ENCODE measurements around the gene SLC12A9.

Gene SLC12A9

GRCh38 chr7:100827330-100828226, 24.9 kb upstream of the SLC12A9 start, which contains the start of gene EPHB4:
Gene EPHB4 (minus strand): TSS chr7:100827523. CDS start chr7:100827030, 493 bp downstream.
- no peaks in the 10 kb centered on the region for H3K36me3 ChIP-seq (ENCODE audit: control insufficient read depth, insufficient read depth, low read length)
- peaks cover 29% of the 10 kb centered on the region for H3K4me1 ChIP-seq (ENCODE audit: control insufficient read depth, insufficient read depth, low read length)
- peaks cover 3% of the 10 kb centered on the region for H3K27me3 ChIP-seq (ENCODE audit: control insufficient read depth, insufficient read depth, low read length)
- no peaks in the 10 kb centered on the region for H3K9me3 ChIP-seq (ENCODE audit: control insufficient read depth, low read length)
- peak within 1 kb of the TSS; percentile 56 for H3K9ac ChIP-seq (ENCODE audit: low read length)
- peak within 1 kb of the TSS; percentile 41 for H3K4me3 ChIP-seq (ENCODE audit: low read length)

GRCh38 chr7:100829150-100829716, 23.3 kb upstream of the SLC12A9 start:
- Histone ChIP-seq H3K27me3 (ENCODE audit: control insufficient read depth, insufficient read depth, low read length) (peaks cover 3% of the 10 kb centered on the region), H3K4me1 (ENCODE audit: control insufficient read depth, insufficient read depth, low read length) (peaks cover 29% of the 10 kb centered on the region), H3K9me3 (ENCODE audit: control insufficient read depth, low read length) (no peaks in the 10 kb centered on the region), H3K9ac (ENCODE audit: low read length) (no peak overlapping the region), H3K4me3 (ENCODE audit: low read length) (no peak overlapping the region), H3K36me3 (ENCODE audit: control insufficient read depth, insufficient read depth, low read length) (no peaks in the 10 kb centered on the region)

GRCh38 chr7:100830396-100830795, 22.1 kb upstream of the SLC12A9 start:
- no peaks in the 10 kb centered on the region for H3K9me3 ChIP-seq (ENCODE audit: control insufficient read depth, low read length)
- H3K27me3 ChIP-seq (ENCODE audit: control insufficient read depth, insufficient read depth, low read length) = peaks cover 3% of the 10 kb centered on the region
- H3K36me3 ChIP-seq (ENCODE audit: control insufficient read depth, insufficient read depth, low read length) = no peaks in the 10 kb centered on the region
- H3K9ac ChIP-seq (ENCODE audit: low read length) = no peak overlapping the region
- peaks cover 20% of the 10 kb centered on the region for H3K4me1 ChIP-seq (ENCODE audit: control insufficient read depth, insufficient read depth, low read length)
- H3K4me3 ChIP-seq (ENCODE audit: low read length) = no peak overlapping the region

- Histone ChIP-seq H3K4me1 (ENCODE audit: control insufficient read depth, insufficient read depth, low read length) (peaks cover 25% of the 10 kb centered on the region), H3K9ac (ENCODE audit: low read length) (no peak overlapping the region), H3K36me3 (ENCODE audit: control insufficient read depth, insufficient read depth, low read length) (no peaks in the 10 kb centered on the region), H3K9me3 (ENCODE audit: control insufficient read depth, low read length) (no peaks in the 10 kb centered on the region), H3K27me3 (ENCODE audit: control insufficient read depth, insufficient read depth, low read length) (peaks cover 3% of the 10 kb centered on the region), H3K4me3 (ENCODE audit: low read length) (no peak overlapping the region)
These were observed 20.3 kb upstream of the SLC12A9 start for GRCh38 chr7:100832281-100832633.

- Histone ChIP-seq H3K9me3 (ENCODE audit: control insufficient read depth, low read length) (no peaks in the 10 kb centered on the region), H3K27me3 (ENCODE audit: control insufficient read depth, insufficient read depth, low read length) (no peaks in the 10 kb centered on the region), H3K36me3 (ENCODE audit: control insufficient read depth, insufficient read depth, low read length) (no peaks in the 10 kb centered on the region), H3K4me3 (ENCODE audit: low read length) (no peak overlapping the region), H3K4me1 (ENCODE audit: control insufficient read depth, insufficient read depth, low read length) (peaks cover 18% of the 10 kb centered on the region), H3K9ac (ENCODE audit: low read length) (peak overlapping the region; percentile 50)
These were observed 16.4 kb upstream of the SLC12A9 start for GRCh38 chr7:100835903-100836811.

- Histone ChIP-seq H3K27me3 (ENCODE audit: control insufficient read depth, insufficient read depth, low read length) (no peaks in the 10 kb centered on the region), H3K9ac (ENCODE audit: low read length) (peak overlapping the region; percentile 72), H3K4me1 (ENCODE audit: control insufficient read depth, insufficient read depth, low read length) (peaks cover 18% of the 10 kb centered on the region), H3K9me3 (ENCODE audit: control insufficient read depth, low read length) (no peaks in the 10 kb centered on the region), H3K4me3 (ENCODE audit: low read length) (peak overlapping the region; percentile 60), H3K36me3 (ENCODE audit: control insufficient read depth, insufficient read depth, low read length) (no peaks in the 10 kb centered on the region)
These were observed 15.8 kb upstream of the SLC12A9 start for GRCh38 chr7:100836812-100837098.

- Histone ChIP-seq H3K4me1 (ENCODE audit: control insufficient read depth, insufficient read depth, low read length) (peaks cover 18% of the 10 kb centered on the region), H3K36me3 (ENCODE audit: control insufficient read depth, insufficient read depth, low read length) (no peaks in the 10 kb centered on the region), H3K9ac (ENCODE audit: low read length) (peak overlapping the region; percentile 72), H3K9me3 (ENCODE audit: control insufficient read depth, low read length) (no peaks in the 10 kb centered on the region), H3K4me3 (ENCODE audit: low read length) (peak overlapping the region; percentile 60), H3K27me3 (ENCODE audit: control insufficient read depth, insufficient read depth, low read length) (no peaks in the 10 kb centered on the region)
These were observed 15.2 kb upstream of the SLC12A9 start for GRCh38 chr7:100837099-100837836.

- no peaks in the 10 kb centered on the region for H3K27me3 ChIP-seq (ENCODE audit: control insufficient read depth, insufficient read depth, low read length)
- peaks cover 18% of the 10 kb centered on the region for H3K4me1 ChIP-seq (ENCODE audit: control insufficient read depth, insufficient read depth, low read length)
- no peaks in the 10 kb centered on the region for H3K36me3 ChIP-seq (ENCODE audit: control insufficient read depth, insufficient read depth, low read length)
- H3K4me3 ChIP-seq (ENCODE audit: low read length) = no peak overlapping the region
- H3K9ac ChIP-seq (ENCODE audit: low read length) = no peak overlapping the region
- no peaks in the 10 kb centered on the region for H3K9me3 ChIP-seq (ENCODE audit: control insufficient read depth, low read length)
These were observed 13.2 kb upstream of the SLC12A9 start for GRCh38 chr7:100839361-100839760.

GRCh38 chr7:100840470-100841100, 11.9 kb upstream of the SLC12A9 start:
- H3K4me3 ChIP-seq (ENCODE audit: low read length) = no peak overlapping the region
- H3K9ac ChIP-seq (ENCODE audit: low read length) = no peak overlapping the region
- peaks cover 18% of the 10 kb centered on the region for H3K4me1 ChIP-seq (ENCODE audit: control insufficient read depth, insufficient read depth, low read length)
- no peaks in the 10 kb centered on the region for H3K36me3 ChIP-seq (ENCODE audit: control insufficient read depth, insufficient read depth, low read length)
- H3K9me3 ChIP-seq (ENCODE audit: control insufficient read depth, low read length) = no peaks in the 10 kb centered on the region
- no peaks in the 10 kb centered on the region for H3K27me3 ChIP-seq (ENCODE audit: control insufficient read depth, insufficient read depth, low read length)

GRCh38 chr7:100847360-100847759, 5.2 kb upstream of the SLC12A9 start:
- no peak overlapping the region for H3K9ac ChIP-seq (ENCODE audit: low read length)
- no peaks in the 10 kb centered on the region for H3K36me3 ChIP-seq (ENCODE audit: control insufficient read depth, insufficient read depth, low read length)
- no peaks in the 10 kb centered on the region for H3K9me3 ChIP-seq (ENCODE audit: control insufficient read depth, low read length)
- H3K27me3 ChIP-seq (ENCODE audit: control insufficient read depth, insufficient read depth, low read length) = no peaks in the 10 kb centered on the region
- H3K4me1 ChIP-seq (ENCODE audit: control insufficient read depth, insufficient read depth, low read length) = no peaks in the 10 kb centered on the region
- H3K4me3 ChIP-seq (ENCODE audit: low read length) = no peak overlapping the region

GRCh38 chr7:100854146-100854895, 1.8 kb downstream of the SLC12A9 start:
- H3K9ac ChIP-seq (ENCODE audit: low read length) = no peak overlapping the region
- H3K27me3 ChIP-seq (ENCODE audit: control insufficient read depth, insufficient read depth, low read length) = no peaks in the 10 kb centered on the region
- H3K36me3 ChIP-seq (ENCODE audit: control insufficient read depth, insufficient read depth, low read length) = no peaks in the 10 kb centered on the region
- peaks cover 6% of the 10 kb centered on the region for H3K4me1 ChIP-seq (ENCODE audit: control insufficient read depth, insufficient read depth, low read length)
- no peak overlapping the region for H3K4me3 ChIP-seq (ENCODE audit: low read length)
- H3K9me3 ChIP-seq (ENCODE audit: control insufficient read depth, low read length) = no peaks in the 10 kb centered on the region
